GM12892 (cell line): ENCODE data around the gene SERPIND1.

Experiments used
- POLR2A ChIP-seq: IDR thresholded peaks from 2 replicates; pipeline ENCODE4 v1.6.1; 2011; ENCODE audit warnings: low read depth, low read length, control low read depth
- POLR2AphosphoS5 ChIP-seq: IDR thresholded peaks from 2 replicates; pipeline ENCODE4 v1.6.1; 2011; ENCODE audit warnings: low read depth, low read length, control low read depth
- TAF1 ChIP-seq: IDR thresholded peaks from 2 replicates; pipeline ENCODE4 v1.6.1; 2011; ENCODE audit warnings: low read depth, mild to moderate bottlenecking, control low read depth, low read length, borderline replicate concordance

- TF ChIP-seq POLR2A = no peak
- no peak for TF ChIP-seq POLR2AphosphoS5
- no peak for TF ChIP-seq TAF1
Observed at GRCh38 chr22:20802922-20803553, 29.1 kb downstream of the SERPIND1 start.
